ENCODE results near the gene CARHSP1.
"Not testable (repeated sequence)": the region's sequence is repeated elsewhere in the genome, so short reads cannot be mapped to it uniquely, and the experiment has no call there.

Gene CARHSP1

DNA sequence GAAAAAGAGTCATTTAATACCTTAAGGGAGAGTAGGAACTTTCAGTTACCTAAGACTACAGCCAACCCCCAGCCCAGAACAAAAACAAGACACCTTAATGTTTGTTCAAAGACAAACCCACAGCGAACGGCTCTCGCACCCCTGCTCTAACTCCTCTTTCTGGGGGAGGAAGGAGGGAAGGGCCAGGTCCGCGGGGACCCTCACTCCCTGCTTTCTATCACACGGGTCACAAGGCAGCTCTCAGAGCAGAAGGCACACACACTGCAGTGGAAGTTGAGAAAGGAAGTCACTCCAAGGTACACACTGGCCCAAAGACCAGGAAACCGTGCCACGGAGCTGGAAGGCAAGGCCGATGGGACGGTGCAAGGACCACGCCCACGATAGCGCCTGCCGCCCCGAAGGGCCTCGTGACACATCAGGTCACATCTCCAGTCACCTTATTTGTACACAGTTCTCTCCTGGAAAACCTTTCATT, 23.3 kb upstream of the CARHSP1 start:
- no peak for DNase-seq

- no peak for DNase-seq
Observed at GRCh38 chr16:8890549-8890921, 21.7 kb upstream of the CARHSP1 start.

DNA sequence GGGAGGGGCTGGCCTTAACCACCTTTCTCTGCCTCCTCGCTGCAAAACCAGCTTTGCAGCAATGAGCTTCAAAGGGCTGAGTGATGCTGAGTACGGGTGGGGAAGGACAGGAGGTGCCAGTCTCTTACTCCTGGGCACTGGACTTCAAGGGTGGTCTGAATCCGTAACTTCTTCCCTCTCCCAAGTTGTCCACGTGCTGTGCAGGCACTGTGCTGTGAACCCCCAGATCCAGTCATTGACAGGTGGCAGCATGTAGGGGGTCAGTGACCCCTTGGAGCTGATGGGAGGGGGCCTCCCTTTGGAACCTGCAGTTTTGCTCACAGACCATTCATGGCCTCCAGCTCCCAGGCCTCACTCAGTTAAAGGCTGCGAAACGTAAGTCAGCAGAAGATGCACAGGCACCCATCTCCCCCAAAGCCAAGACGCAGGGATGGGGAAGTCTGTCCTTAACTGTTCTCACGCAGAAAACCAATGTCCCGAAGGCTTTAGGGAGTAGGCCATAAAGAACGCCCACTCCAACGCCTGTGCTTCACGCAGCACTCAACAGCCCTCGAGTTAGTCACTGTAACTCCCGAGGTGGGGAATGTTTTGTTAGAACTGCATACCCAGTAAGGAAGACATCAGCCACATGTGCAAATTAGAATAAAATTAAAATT, 21.2 kb upstream of the CARHSP1 start:
- no peak for DNase-seq

GRCh38 chr16:8888951-8889892, 20.4 kb upstream of the CARHSP1 start:
- DNase-seq, result no peak

- DNase-seq, result no peak
Observed at GRCh38 chr16:8887952-8888560, 19.2 kb upstream of the CARHSP1 start.

GRCh38 chr16:8887431-8887765, 18.6 kb upstream of the CARHSP1 start:
- no peak for DNase-seq

DNA sequence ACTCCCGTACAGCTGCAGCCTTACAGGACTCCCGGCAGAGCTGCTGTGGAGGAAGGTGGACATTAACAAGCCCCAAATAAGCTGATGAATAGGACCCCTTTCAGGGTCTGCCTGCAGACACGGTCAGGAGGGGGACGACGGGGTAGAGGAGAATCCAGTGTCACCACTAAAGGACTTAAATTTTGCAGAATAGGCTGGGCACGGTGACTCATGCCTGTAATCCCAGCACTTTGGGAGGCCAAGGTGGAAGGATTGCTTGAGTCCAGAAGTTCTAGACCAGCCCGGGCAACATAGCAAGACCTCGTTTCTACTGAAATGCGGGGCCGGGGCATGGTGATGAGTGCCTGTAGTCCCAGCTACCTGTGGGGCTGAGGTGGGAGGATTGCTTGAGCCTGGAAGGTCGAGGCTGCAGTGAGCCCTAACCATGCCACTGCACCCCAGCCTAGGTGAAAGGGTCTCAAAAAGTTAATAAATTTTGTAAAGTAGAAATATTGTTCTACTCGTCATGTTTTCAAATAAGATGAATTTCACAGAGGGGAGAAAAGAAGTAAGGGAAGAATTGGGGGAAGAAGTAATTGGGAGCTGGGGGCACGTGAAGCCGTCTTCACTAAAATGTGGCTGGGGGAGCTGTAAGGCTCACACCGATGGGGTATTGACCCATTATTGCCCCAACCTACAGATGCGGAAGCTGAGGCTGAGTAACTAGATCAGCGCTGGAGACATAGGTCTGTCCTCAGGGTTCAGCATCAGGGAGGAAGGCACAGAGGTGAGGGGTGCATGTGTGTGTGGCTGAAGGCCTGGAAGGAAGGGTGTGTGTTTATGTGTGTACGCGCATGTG, 18.0 kb upstream of the CARHSP1 start:
- no peak for DNase-seq

DNA sequence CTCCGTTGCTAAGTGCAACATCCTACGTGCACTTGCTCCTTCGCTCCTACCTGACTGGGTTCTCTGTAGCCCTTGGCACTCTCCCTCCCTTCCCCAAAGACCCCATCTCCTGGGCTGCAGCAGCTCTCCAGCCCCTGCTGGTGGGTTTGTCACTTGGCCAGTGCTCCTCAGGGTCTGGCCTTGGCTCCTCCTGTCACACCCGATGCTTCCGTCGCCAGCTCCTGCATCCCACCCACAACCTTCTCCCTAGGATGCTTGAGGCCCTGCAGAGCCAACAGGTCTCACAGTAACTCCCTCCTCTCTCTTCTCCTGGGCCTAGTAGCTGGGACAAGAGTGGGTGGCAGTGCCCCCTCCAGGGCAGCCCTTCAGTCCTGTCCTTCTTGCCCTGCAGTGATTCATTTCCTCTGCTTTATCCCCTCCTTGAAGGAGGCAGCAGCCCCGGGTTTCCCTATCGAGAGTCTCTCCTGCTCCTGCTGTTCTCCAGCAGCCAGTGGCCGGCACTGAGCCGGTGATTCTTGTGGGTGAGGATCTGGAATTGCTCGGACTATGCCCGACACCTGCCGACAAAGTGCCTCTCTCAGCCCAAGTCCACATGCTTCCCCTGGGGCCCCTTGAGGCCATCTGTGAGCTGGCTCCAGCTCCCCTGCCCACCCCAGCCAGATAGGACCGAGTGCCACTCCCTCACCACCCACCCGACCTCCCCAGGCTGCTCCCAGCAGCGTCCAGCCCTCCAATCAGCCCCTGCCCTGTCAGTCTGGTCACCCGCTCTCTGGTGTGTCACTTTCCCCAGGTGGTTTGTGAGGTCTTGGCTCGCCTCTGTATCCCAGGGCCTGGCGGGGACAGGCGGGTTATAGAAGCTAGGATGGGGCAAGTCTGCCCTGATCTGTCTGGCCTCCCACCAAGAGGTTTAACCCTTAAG, 17.1 kb upstream of the CARHSP1 start:
- peak; percentile 47 for DNase-seq

DNA sequence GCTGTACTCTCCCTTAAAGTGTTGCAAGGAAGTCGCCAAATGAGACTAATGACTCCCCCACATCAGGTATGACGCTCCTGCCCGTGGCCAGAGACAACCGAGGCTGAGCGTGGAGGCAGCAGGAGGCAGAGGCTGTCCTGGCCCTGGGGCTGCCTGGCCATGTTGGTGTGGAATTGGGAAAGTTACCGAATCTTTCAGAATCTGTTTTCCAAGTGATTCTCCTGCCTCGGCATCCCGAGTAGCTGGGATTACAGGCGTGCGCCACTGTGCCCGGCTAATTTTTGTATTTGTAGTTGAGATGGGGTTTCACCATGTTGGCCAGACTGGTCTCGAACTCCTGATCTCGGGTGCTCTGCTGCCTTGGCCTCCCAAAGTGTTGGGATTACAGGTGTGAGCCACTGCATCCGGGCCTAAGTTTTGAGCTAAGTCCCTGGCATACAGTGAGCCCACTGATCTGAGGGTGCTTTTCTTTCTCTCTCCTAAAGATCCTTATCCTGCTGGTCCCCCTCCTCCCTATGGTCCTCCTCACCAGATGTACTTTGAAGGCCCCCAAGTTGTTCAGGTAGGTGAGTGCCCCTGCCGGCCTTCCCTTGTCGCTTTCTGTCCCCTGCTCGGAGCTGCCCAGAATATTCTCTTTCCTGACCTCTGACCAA, 14.0 kb upstream of the CARHSP1 start:
- no peak for DNase-seq

DNA sequence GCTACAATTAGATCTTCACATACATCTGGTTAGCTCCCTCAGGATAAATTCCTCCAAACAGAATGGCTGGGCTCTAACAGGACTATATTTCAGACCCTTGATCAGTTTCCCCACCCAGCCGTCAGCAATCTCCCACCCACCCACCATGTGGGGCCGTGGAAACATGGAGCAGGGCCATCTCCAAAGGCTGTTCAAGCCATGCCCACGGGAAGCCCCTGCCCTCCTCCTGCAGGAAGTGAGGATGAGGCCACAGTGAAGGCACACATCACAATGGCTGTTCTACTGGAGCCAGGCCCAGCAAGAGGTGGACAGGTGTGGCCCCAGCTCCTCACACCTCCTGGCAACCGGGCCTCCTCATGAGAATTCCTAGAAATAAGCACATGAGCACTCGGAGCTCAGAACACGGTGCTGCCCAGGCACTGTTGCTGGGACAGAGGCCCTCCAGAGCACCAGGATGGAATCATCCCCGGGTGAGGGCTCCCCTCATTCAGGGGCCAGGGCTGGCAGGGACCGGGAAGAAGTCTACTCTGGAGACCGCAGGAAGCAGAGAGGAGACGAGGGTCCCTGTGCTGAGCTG, 13.3 kb upstream of the CARHSP1 start, which contains the start of gene LITAFD:
Gene LITAFD (plus strand): TSS at position 311 of the 577 bp plus-strand sequence. CDS start 2,005 bp downstream, outside the sequence.
- no peak for DNase-seq

- no peak for DNase-seq
Observed at GRCh38 chr16:8880839-8881510, 12.2 kb upstream of the CARHSP1 start.

- no peak for DNase-seq
Observed at GRCh38 chr16:8878523-8878911, 9.7 kb upstream of the CARHSP1 start.

- no peak for DNase-seq
Observed at GRCh38 chr16:8877894-8878522, 9.2 kb upstream of the CARHSP1 start.

DNA sequence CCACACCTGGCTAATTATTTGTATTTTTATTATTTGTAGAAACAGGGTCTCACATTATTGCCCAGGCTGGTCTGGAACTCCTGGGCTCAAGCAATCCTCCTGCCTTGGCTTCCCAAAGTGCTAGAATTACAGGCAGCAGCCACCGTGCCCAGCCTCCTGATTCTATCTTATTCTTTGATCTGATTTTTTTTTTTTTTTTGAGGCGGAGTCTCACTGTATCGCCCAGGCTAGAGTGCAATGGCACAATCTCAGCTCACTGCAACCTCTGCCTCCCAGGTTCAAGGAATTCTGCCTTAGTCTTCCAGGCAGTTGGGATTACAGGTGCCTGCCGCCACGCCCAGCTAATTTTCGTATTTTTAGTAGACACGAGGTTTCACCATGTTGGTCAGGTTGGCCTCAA, 6.5 kb upstream of the CARHSP1 start:
- not testable (repeated sequence) for DNase-seq

DNA sequence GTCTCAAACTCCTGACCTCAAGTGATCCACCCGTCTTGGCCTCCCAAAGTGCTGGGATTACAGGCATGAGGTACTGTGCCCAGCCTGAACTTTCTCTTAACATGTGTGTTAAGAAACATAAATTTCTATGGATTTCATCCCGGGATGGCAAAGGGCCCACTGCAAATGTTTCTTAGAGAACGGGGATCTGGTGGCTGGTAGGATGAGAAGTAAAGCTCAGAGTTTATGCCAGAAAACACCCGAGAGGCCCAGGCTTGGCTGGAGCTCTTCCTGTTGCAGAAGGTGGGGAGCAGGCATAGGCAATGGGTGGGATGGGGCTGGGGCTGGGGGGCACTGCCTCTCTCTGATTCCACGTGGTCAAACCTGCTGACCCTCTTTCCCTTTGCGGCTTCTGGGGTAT, 5.6 kb upstream of the CARHSP1 start:
- no peak for DNase-seq

DNA sequence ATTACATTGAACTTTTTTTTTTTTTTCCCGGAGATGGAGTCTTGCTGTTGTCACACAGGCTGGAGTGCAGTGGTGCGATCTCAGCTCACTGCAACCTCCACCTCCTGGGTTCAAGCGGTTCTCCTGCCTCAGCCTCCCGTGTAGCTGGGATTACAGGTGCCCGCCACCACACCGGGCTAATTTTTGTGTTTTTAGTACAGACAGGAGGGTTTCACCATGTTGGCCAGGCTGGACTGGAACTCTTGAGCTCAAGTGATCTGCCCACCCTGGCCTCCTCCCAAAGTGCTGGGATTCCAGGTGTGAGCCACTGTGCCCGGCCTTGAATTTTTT, 5.0 kb upstream of the CARHSP1 start:
- DNase-seq, result not testable (repeated sequence)

DNA sequence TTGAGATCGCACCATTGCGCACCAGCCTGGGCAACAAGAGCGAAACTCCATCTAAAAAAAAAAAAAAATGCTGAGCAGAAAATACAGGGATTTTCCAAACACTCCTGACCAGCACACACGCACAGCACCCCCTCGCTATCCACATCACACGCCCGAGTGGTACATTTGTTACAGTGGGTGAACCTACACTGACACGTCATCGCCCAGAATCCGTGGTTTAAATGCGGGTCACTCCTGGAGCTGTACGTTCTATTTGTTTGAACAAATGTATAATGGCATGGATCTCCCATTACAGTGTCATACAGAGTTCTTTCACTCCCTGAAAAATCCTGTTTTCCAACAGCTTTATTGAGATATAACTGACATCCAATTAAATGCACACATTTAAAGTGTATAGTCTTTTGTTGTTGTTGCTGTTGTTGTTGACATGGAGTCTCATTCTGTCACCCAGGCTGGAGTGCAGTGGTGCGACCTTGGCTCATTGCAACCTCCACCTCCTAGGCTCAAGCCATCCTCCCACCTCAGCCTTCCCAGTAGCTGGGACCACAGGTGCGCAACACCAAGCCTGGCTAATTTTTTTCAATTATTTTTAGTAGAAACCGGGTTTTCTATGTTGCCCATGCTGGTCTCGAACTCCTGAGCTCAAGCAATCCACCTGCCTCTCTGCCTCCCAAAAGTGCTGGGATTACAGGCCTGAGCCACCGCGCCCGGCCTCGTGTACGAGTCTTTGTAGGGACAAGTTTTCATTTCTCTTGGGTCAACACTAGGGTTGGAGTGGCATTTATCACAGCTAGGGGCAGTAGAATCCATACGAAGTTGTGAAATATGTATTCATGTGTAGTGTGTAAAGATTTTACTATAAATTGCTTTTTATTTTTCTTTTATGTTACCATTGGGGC, 4.4 kb upstream of the CARHSP1 start:
- DNase-seq, result no peak

GRCh38 chr16:8872071-8872470, 3.3 kb upstream of the CARHSP1 start:
- no peak for DNase-seq

DNA sequence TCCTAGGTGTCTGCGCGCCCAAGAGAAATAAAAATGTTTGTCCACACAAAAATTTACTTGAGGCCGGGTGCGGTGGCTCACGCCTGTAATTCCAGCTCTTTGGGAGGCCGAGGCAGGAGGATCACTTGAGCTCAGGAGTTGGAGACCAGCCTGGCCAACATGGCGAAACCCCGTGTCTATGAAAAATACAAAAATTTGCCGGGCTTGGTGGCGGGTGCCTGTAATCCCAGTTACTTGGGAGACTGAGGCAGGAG, 1.1 kb upstream of the CARHSP1 start:
- DNase-seq, result not testable (repeated sequence)

Measured in DMS79 (cell line).